ENCODE data around the gene SLC39A5.
"Not testable (repeated sequence)": the region's sequence is repeated elsewhere in the genome, so short reads cannot be mapped to it uniquely, and the experiment has no call there.

The SLC39A5 gene

GRCh38 chr12:56252649-56253048 lies 22.8 kb downstream of the SLC39A5 start:
- DNase-seq, result no peak

- DNase-seq, result no peak
Measured at GRCh38 chr12:56253091-56253490, 23.2 kb downstream of the SLC39A5 start.

GRCh38 chr12:56255671-56256070 lies 25.8 kb downstream of the SLC39A5 start:
- DNase-seq, result no peak

GRCh38 chr12:56256326-56256960 lies 26.6 kb downstream of the SLC39A5 start:
- DNase-seq, result no peak

GRCh38 chr12:56257071-56257470 lies 27.2 kb downstream of the SLC39A5 start:
- no peak for DNase-seq

GRCh38 chr12:56257491-56258067 lies 27.7 kb downstream of the SLC39A5 start:
- DNase-seq, result peak; percentile 33

GRCh38 chr12:56258068-56258819 lies 28.4 kb downstream of the SLC39A5 start, which contains the start of gene ANKRD52:
TSS of gene ANKRD52 (minus strand) at chr12:56258384. CDS start at chr12:56258269, 115 bp downstream.
- peak; percentile 76 for DNase-seq

GRCh38 chr12:56258820-56259183 lies 29.0 kb downstream of the SLC39A5 start:
- DNase-seq, result no peak

- no peak for DNase-seq
Measured at GRCh38 chr12:56260380-56260779, 30.5 kb downstream of the SLC39A5 start.

GRCh38 chr12:56260921-56261320 lies 31.1 kb downstream of the SLC39A5 start:
- DNase-seq, result no peak

- no peak for DNase-seq
Measured at GRCh38 chr12:56261503-56262232, 31.8 kb downstream of the SLC39A5 start.

- not testable (repeated sequence) for DNase-seq
Measured at GRCh38 chr12:56262955-56263354, 33.1 kb downstream of the SLC39A5 start.

GRCh38 chr12:56266068-56266692 lies 36.3 kb downstream of the SLC39A5 start:
- DNase-seq, result not testable (repeated sequence)

GRCh38 chr12:56266693-56267442 lies 37.0 kb downstream of the SLC39A5 start, which contains the start of gene COQ10A:
TSS of gene COQ10A (plus strand) at chr12:56266942. CDS start at chr12:56267119, 177 bp downstream.
- peak; percentile 74 for DNase-seq

- DNase-seq, result no peak
Measured at GRCh38 chr12:56267443-56268071, 37.7 kb downstream of the SLC39A5 start.

GRCh38 chr12:56271031-56271430 lies 41.2 kb downstream of the SLC39A5 start:
- DNase-seq, result no peak

- not testable (repeated sequence) for DNase-seq
Measured at GRCh38 chr12:56272468-56272867, 42.6 kb downstream of the SLC39A5 start.

GRCh38 chr12:56274299-56274698 lies 44.4 kb downstream of the SLC39A5 start:
- no peak for DNase-seq

- DNase-seq, result no peak
Measured at GRCh38 chr12:56278905-56279304, 49.1 kb downstream of the SLC39A5 start.

GRCh38 chr12:56280849-56281248 lies 51.0 kb downstream of the SLC39A5 start:
- no peak for DNase-seq

GRCh38 chr12:56282030-56282429 lies 52.2 kb downstream of the SLC39A5 start:
- DNase-seq, result no peak
